ENCODE measurements around the gene BCAR1. TPM values are rescaled to one million over a fixed set of nuclear protein-coding genes. Genes with fewer than 3 reads are reported as not detected.
"Not testable (repeated sequence)": the region's sequence is repeated elsewhere in the genome, so short reads cannot be mapped to it uniquely, and the experiment has no call there.

The BCAR1 gene
- total RNA-seq, 1 donor from 2014 or later = 116 TPM

- no peak for DNase-seq (ENCODE audit: low read depth)
These were observed 26.9 kb downstream of the BCAR1 start for GRCh38 chr16:75224306-75225082.

- not testable (repeated sequence) for DNase-seq (ENCODE audit: low read depth)
These were observed 28.3 kb downstream of the BCAR1 start for GRCh38 chr16:75223129-75223528.

GRCh38 chr16:75222271-75222783 is 29.1 kb downstream of the BCAR1 start:
- no peak for DNase-seq (ENCODE audit: low read depth)

- DNase-seq (ENCODE audit: low read depth) = no peak
These were observed 31.6 kb downstream of the BCAR1 start for GRCh38 chr16:75219838-75220237.

- DNase-seq (ENCODE audit: low read depth) = no peak
These were observed 32.3 kb downstream of the BCAR1 start for GRCh38 chr16:75219088-75219487.

GRCh38 chr16:75218256-75219076 is 33.0 kb downstream of the BCAR1 start, which contains the start of gene CTRB1:
Gene CTRB1, plus strand, starts transcription at chr16:75218988. Its CDS starts 20 bp downstream, at chr16:75219008.
- no peak for DNase-seq (ENCODE audit: low read depth)

GRCh38 chr16:75217389-75217851 is 34.0 kb downstream of the BCAR1 start:
- no peak for DNase-seq (ENCODE audit: low read depth)

GRCh38 chr16:75216576-75216975 is 34.8 kb downstream of the BCAR1 start:
- DNase-seq (ENCODE audit: low read depth) = no peak

- DNase-seq (ENCODE audit: low read depth) = no peak
These were observed 35.3 kb downstream of the BCAR1 start for GRCh38 chr16:75216127-75216526.

- DNase-seq (ENCODE audit: low read depth) = not testable (repeated sequence)
These were observed 40.1 kb downstream of the BCAR1 start for GRCh38 chr16:75211286-75211685.

GRCh38 chr16:75209944-75210343 is 41.5 kb downstream of the BCAR1 start:
- DNase-seq (ENCODE audit: low read depth) = no peak

GRCh38 chr16:75209514-75209913 is 41.9 kb downstream of the BCAR1 start:
- not testable (repeated sequence) for DNase-seq (ENCODE audit: low read depth)

GRCh38 chr16:75208861-75209505 is 42.4 kb downstream of the BCAR1 start:
- DNase-seq (ENCODE audit: low read depth) = no peak

- no peak for DNase-seq (ENCODE audit: low read depth)
These were observed 43.1 kb downstream of the BCAR1 start for GRCh38 chr16:75208242-75208825.

- no peak for DNase-seq (ENCODE audit: low read depth)
These were observed 43.6 kb downstream of the BCAR1 start for GRCh38 chr16:75207831-75208230.

- DNase-seq (ENCODE audit: low read depth) = no peak
These were observed 44.5 kb downstream of the BCAR1 start, which contains the start of gene CTRB2 for GRCh38 chr16:75206749-75207451. Gene CTRB2, minus strand, starts transcription at chr16:75207161. Its CDS starts 20 bp downstream, at chr16:75207141.

GRCh38 chr16:75205961-75206748 is 45.3 kb downstream of the BCAR1 start:
- not testable (repeated sequence) for DNase-seq (ENCODE audit: low read depth)

GRCh38 chr16:75205438-75205837 is 46.0 kb downstream of the BCAR1 start:
- DNase-seq (ENCODE audit: low read depth) = not testable (repeated sequence)

GRCh38 chr16:75204905-75205304 is 46.5 kb downstream of the BCAR1 start:
- DNase-seq (ENCODE audit: low read depth) = not testable (repeated sequence)

- no peak for DNase-seq (ENCODE audit: low read depth)
These were observed 47.0 kb downstream of the BCAR1 start for GRCh38 chr16:75204410-75204758.

Data from renal cortical epithelial cell (primary cell).